GM12892 (cell line): ENCODE data around the gene OR6K2.

ENCODE experiments used
- POLR2A ChIP-seq: IDR thresholded peaks from 2 replicates; pipeline ENCODE4 v1.6.1; 2011; ENCODE audit warnings: low read depth, low read length, control low read depth
- POLR2AphosphoS5 ChIP-seq: IDR thresholded peaks from 2 replicates; pipeline ENCODE4 v1.6.1; 2011; ENCODE audit warnings: low read depth, low read length, control low read depth
- TAF1 ChIP-seq: IDR thresholded peaks from 2 replicates; pipeline ENCODE4 v1.6.1; 2011; ENCODE audit warnings: low read depth, mild to moderate bottlenecking, control low read depth, low read length, borderline replicate concordance

DNA sequence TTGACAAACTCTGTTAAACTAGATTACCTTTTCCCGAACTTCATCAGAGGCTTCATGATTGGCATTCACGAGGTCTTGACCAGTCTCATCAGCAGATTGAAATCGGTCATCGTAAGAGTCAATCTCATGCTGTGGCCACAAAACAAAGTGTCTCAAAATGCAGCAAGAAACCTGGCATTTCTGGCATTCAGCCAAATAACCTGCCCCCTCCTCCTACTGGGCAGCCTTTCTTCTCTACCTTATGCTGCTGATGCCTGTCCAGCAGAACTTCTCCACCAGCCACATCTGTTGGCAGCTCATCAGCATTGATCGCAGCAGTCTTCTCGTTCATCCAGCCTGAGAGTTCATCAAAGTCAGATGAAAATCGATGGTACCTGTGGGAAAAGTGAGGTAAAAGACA lies 26.1 kb downstream of the OR6K2 start:
- TF ChIP-seq POLR2A = no peak
- no peak for TF ChIP-seq TAF1
- no peak for TF ChIP-seq POLR2AphosphoS5
